Urinary bladder (tissue), 2 donors: ENCODE results near the gene TNRC18. TPM values are rescaled to one million over a fixed set of nuclear protein-coding genes. Genes with fewer than 3 reads are reported as not detected.

ENCODE experiments used
- polyA plus RNA-seq: library from polyadenylated mRNA; stranded (reverse); fragments of 200-250 nt; gene quantifications from one replicate; pipeline ENCODE4 v1.2.3, GENCODE V29; 2013
- total RNA-seq: library from RNA; depleted of rRNA; stranded (reverse); fragments of >200 nt; gene quantifications from one replicate; pipeline ENCODE4 v1.2.3, GENCODE V29; 2014
- donor health status: healthy.

The TNRC18 gene
- total and polyA plus RNA-seq, 2 donors, result 63.0 to 76.8 TPM

Other genes starting within 250 kb of the TNRC18 start
- 36.9 TPM for gene WIPI2, start 233.6 kb downstream of the TNRC18 start, total RNA-seq
- gene WIPI2, start 233.6 kb downstream of the TNRC18 start, polyA plus RNA-seq, result 43.6 TPM
- 2.7 TPM for gene SLC29A4, start 140.9 kb downstream of the TNRC18 start, total RNA-seq
- gene SLC29A4, start 140.9 kb downstream of the TNRC18 start, polyA plus RNA-seq, result 3.6 TPM
- gene FBXL18, start 90.0 kb upstream of the TNRC18 start, total RNA-seq, result 2.3 TPM
- 4.3 TPM for gene FBXL18, start 90.0 kb upstream of the TNRC18 start, polyA plus RNA-seq
- 1,766 TPM for gene ACTB, start 106.8 kb upstream of the TNRC18 start, total RNA-seq
- gene ACTB, start 106.8 kb upstream of the TNRC18 start, polyA plus RNA-seq, result 9,675 TPM
- 79.3 TPM for gene FSCN1, start 169.0 kb upstream of the TNRC18 start, total RNA-seq
- gene FSCN1, start 169.0 kb upstream of the TNRC18 start, polyA plus RNA-seq, result 28.6 TPM